ENCODE results near the gene CLTCL1.
"Not testable (repeated sequence)": the region's sequence is repeated elsewhere in the genome, so short reads cannot be mapped to it uniquely, and the experiment has no call there.

CLTCL1 gene

GRCh38 chr22:19169002-19169946, 122.2 kb downstream of the CLTCL1 start:
- Mint-ChIP-seq H3K36me3 (peaks cover 5 to 8% of the 10 kb centered on the region in 2 donors), H3K27ac (peak overlapping the region; percentile 51), H3K4me1 (peaks cover 34 to 56% of the 10 kb centered on the region in 2 donors), H3K27me3 (peaks cover 44 to 56% of the 10 kb centered on the region in 2 donors), H3K9me3 (no peaks in the 10 kb centered on the region), H3K4me3 (peak overlapping the region; percentile 93 to 97)
- ATAC-seq (replicated peaks): no peak
- no peak for DNase-seq

GRCh38 chr22:19168088-19168890, 123.2 kb downstream of the CLTCL1 start:
- ATAC-seq (replicated peaks) (no peak), DNase-seq (no peak)
- Mint-ChIP-seq H3K27ac (no peak overlapping the region), H3K36me3 (peaks cover 4 to 5% of the 10 kb centered on the region in 2 donors), H3K4me1 (peaks cover 27 to 46% of the 10 kb centered on the region in 2 donors), H3K4me3 (no peak overlapping the region), H3K9me3 (no peaks in the 10 kb centered on the region), H3K27me3 (peaks cover 48 to 62% of the 10 kb centered on the region in 2 donors)

GRCh38 chr22:19167106-19167869, 124.2 kb downstream of the CLTCL1 start:
- no peak overlapping the region for H3K27ac Mint-ChIP-seq
- peaks cover 20 to 36% of the 10 kb centered on the region in 2 donors for H3K4me1 Mint-ChIP-seq
- H3K27me3 Mint-ChIP-seq: peaks cover 48 to 62% of the 10 kb centered on the region in 2 donors
- H3K4me3 Mint-ChIP-seq: no peak overlapping the region
- ATAC-seq (replicated peaks) (no peak), DNase-seq (no peak)
- H3K9me3 Mint-ChIP-seq: no peaks in the 10 kb centered on the region
- peaks cover 3 to 5% of the 10 kb centered on the region in 2 donors for H3K36me3 Mint-ChIP-seq

GRCh38 chr22:19166421-19166820, 125.1 kb downstream of the CLTCL1 start:
- H3K27ac Mint-ChIP-seq: no peak overlapping the region
- DNase-seq (no peak), ATAC-seq (replicated peaks) (no peak)
- no peak overlapping the region for H3K4me3 Mint-ChIP-seq
- peaks cover 17 to 32% of the 10 kb centered on the region in 2 donors for H3K4me1 Mint-ChIP-seq
- peaks cover 0 to 2% of the 10 kb centered on the region in 2 donors for H3K36me3 Mint-ChIP-seq
- H3K27me3 Mint-ChIP-seq: peaks cover 48 to 62% of the 10 kb centered on the region in 2 donors
- H3K9me3 Mint-ChIP-seq: no peaks in the 10 kb centered on the region

GRCh38 chr22:19164425-19164824, 127.1 kb downstream of the CLTCL1 start:
- Mint-ChIP-seq H3K36me3 (no peaks in the 10 kb centered on the region), H3K27me3 (peaks cover 43 to 65% of the 10 kb centered on the region in 2 donors)

GRCh38 chr22:19158649-19159048, 132.9 kb downstream of the CLTCL1 start:
- peaks cover 16 to 37% of the 10 kb centered on the region in 2 donors for H3K27me3 Mint-ChIP-seq
- DNase-seq; H3K4me1 Mint-ChIP-seq; ATAC-seq (replicated peaks); H3K27ac Mint-ChIP-seq; H3K9me3 Mint-ChIP-seq; H3K36me3 Mint-ChIP-seq; H3K4me3 Mint-ChIP-seq: not testable (repeated sequence)

More at GRCh38 chr22:19164425-19164824, 127.1 kb downstream of the CLTCL1 start:
- no peak for DNase-seq
- Mint-ChIP-seq H3K9me3 (no peaks in the 10 kb centered on the region), H3K4me3 (no peak overlapping the region), H3K27ac (no peak overlapping the region), H3K4me1 (peaks cover 7 to 12% of the 10 kb centered on the region in 2 donors)
- no peak for ATAC-seq (replicated peaks)

GRCh38 chr22:19156109-19156508, 135.4 kb downstream of the CLTCL1 start:
- not testable (repeated sequence) for H3K27ac Mint-ChIP-seq; H3K9me3 Mint-ChIP-seq; H3K36me3 Mint-ChIP-seq; DNase-seq; H3K4me3 Mint-ChIP-seq; H3K4me1 Mint-ChIP-seq; ATAC-seq (replicated peaks)
- H3K27me3 Mint-ChIP-seq: peaks cover 31 to 50% of the 10 kb centered on the region in 2 donors

GRCh38 chr22:19152942-19153883, 138.3 kb downstream of the CLTCL1 start:
- ATAC-seq (replicated peaks) (no peak), DNase-seq (no peak)
- peaks cover 3 to 11% of the 10 kb centered on the region in 2 donors for H3K36me3 Mint-ChIP-seq
- H3K27ac Mint-ChIP-seq: no peak overlapping the region
- H3K4me3 Mint-ChIP-seq: no peak overlapping the region
- H3K4me1 Mint-ChIP-seq: peaks cover 7 to 9% of the 10 kb centered on the region in 2 donors
- H3K27me3 Mint-ChIP-seq: peaks cover 36 to 56% of the 10 kb centered on the region in 2 donors
- H3K9me3 Mint-ChIP-seq: peaks cover 3 to 5% of the 10 kb centered on the region in 2 donors

- H3K36me3 Mint-ChIP-seq: peaks cover 3 to 11% of the 10 kb centered on the region in 2 donors
- no peak for DNase-seq
- peaks cover 51 to 69% of the 10 kb centered on the region in 2 donors for H3K27me3 Mint-ChIP-seq
- peak overlapping the region; percentile 73 to 74 for H3K4me3 Mint-ChIP-seq
- peaks cover 3 to 5% of the 10 kb centered on the region in 2 donors for H3K9me3 Mint-ChIP-seq
- no peak for ATAC-seq (replicated peaks)
- H3K4me1 Mint-ChIP-seq: peaks cover 9 to 13% of the 10 kb centered on the region in 2 donors
- H3K27ac Mint-ChIP-seq: no peak overlapping the region
Measured at GRCh38 chr22:19151329-19152191, 140.0 kb downstream of the CLTCL1 start.

GRCh38 chr22:19150482-19151328, 140.8 kb downstream of the CLTCL1 start:
- H3K4me3 Mint-ChIP-seq: peak overlapping the region; percentile 73 to 74
- H3K27me3 Mint-ChIP-seq: peaks cover 52 to 71% of the 10 kb centered on the region in 2 donors

GRCh38 chr22:19149991-19150390, 141.5 kb downstream of the CLTCL1 start, which contains the start of gene GSC2:
GSC2 (minus strand) TSS chr22:19150292; CDS start chr22:19150283, 9 bp downstream.
- H3K9me3 Mint-ChIP-seq: peaks cover 3 to 5% of the 10 kb centered on the region in 2 donors
- no peak for ATAC-seq (replicated peaks)

More at GRCh38 chr22:19150482-19151328, 140.8 kb downstream of the CLTCL1 start:
- Mint-ChIP-seq H3K4me1 (peaks cover 13 to 20% of the 10 kb centered on the region in 2 donors), H3K27ac (peak overlapping the region; percentile 82), H3K9me3 (peaks cover 3 to 5% of the 10 kb centered on the region in 2 donors), H3K36me3 (peaks cover 3 to 11% of the 10 kb centered on the region in 2 donors)
- ATAC-seq (replicated peaks) (no peak), DNase-seq (no peak)

More at GRCh38 chr22:19149991-19150390, 141.5 kb downstream of the CLTCL1 start, which contains the start of gene GSC2:
- H3K4me3 Mint-ChIP-seq: peak within 1 kb of the TSS; percentile 73 to 74
- peak within 1 kb of the TSS; percentile 82 for H3K27ac Mint-ChIP-seq
- peaks cover 50 to 69% of the 10 kb centered on the region in 2 donors for H3K27me3 Mint-ChIP-seq
- H3K4me1 Mint-ChIP-seq: peaks cover 13 to 20% of the 10 kb centered on the region in 2 donors
- DNase-seq: no peak
- peaks cover 3 to 11% of the 10 kb centered on the region in 2 donors for H3K36me3 Mint-ChIP-seq

All from stimulated activated naive B cell treated with anti-CD40 and anti-IgM and Interleukin-4, amounts not matched to agents 10 μg/mL and 1 μg/mL and 100 μg/mL, for 72 hours (primary cell).